Effector CD4-positive, alpha-beta T cell (primary cell): ENCODE data around the gene OBP2A.
"Not testable (repeated sequence)": the region's sequence is repeated elsewhere in the genome, so short reads cannot be mapped to it uniquely, and the experiment has no call there.

Source experiments
- DNase-seq: peaks from one replicate; pipeline ENCODE4 v3.0.0-alpha.2; 2020

OBP2A gene

GRCh38 chr9:135512241-135512603 is 33.7 kb upstream of the OBP2A start:
- DNase-seq, result no peak

- DNase-seq, result no peak
Observed at GRCh38 chr9:135512904-135513303, 33.0 kb upstream of the OBP2A start.

GRCh38 chr9:135513351-135513846 is 32.5 kb upstream of the OBP2A start:
- no peak for DNase-seq

- DNase-seq, result not testable (repeated sequence)
Observed at GRCh38 chr9:135513906-135514305, 32.0 kb upstream of the OBP2A start.

- DNase-seq, result no peak
Observed at GRCh38 chr9:135514342-135515082, 31.4 kb upstream of the OBP2A start.

- no peak for DNase-seq
Observed at GRCh38 chr9:135515083-135515951, 30.6 kb upstream of the OBP2A start.

GRCh38 chr9:135516132-135516860 is 29.6 kb upstream of the OBP2A start:
- DNase-seq, result no peak

GRCh38 chr9:135517407-135517822 is 28.5 kb upstream of the OBP2A start:
- no peak for DNase-seq

GRCh38 chr9:135519179-135519971 is 26.6 kb upstream of the OBP2A start:
- DNase-seq, result no peak

GRCh38 chr9:135520916-135521607 is 24.9 kb upstream of the OBP2A start, which contains the start of gene LCN1:
Gene LCN1 (plus strand): TSS chr9:135521440. CDS start chr9:135521498, 58 bp downstream.
- DNase-seq, result no peak

GRCh38 chr9:135521608-135522095 is 24.3 kb upstream of the OBP2A start:
- no peak for DNase-seq

GRCh38 chr9:135522137-135522877 is 23.6 kb upstream of the OBP2A start:
- DNase-seq, result no peak

- DNase-seq, result no peak
Observed at GRCh38 chr9:135522931-135523330, 23.0 kb upstream of the OBP2A start.

GRCh38 chr9:135523521-135524129 is 22.3 kb upstream of the OBP2A start:
- no peak for DNase-seq

GRCh38 chr9:135524130-135524861 is 21.6 kb upstream of the OBP2A start:
- no peak for DNase-seq

GRCh38 chr9:135525241-135526088 is 20.5 kb upstream of the OBP2A start:
- no peak for DNase-seq

- DNase-seq, result no peak
Observed at GRCh38 chr9:135526089-135526729, 19.7 kb upstream of the OBP2A start.
